ENCODE data around the gene TAX1BP1. TPM values are rescaled to one million over a fixed set of nuclear protein-coding genes. Genes with fewer than 3 reads are reported as not detected.

Gene TAX1BP1
- total RNA-seq, 1 donor from 2014 or later, result 83.6 TPM

- DNase-seq (ENCODE audit: low read depth), result no peak
- H3K4me3 ChIP-seq (ENCODE audit: low read depth, low read length), result no peak overlapping the region
- no peaks in the 10 kb centered on the region for H3K27me3 ChIP-seq (ENCODE audit: control insufficient read depth, insufficient read depth, low read length)
- no peak for TF ChIP-seq CTCF (IDR thresholded peaks at IDR 0.05; ENCODE audit: insufficient read depth, low read length, poor library complexity, severe bottlenecking)
- no peaks in the 10 kb centered on the region for H3K36me3 ChIP-seq (ENCODE audit: control insufficient read depth, insufficient read depth, low read length)
Observed at GRCh38 chr7:27866828-27867672, 127.1 kb downstream of the TAX1BP1 start.

GRCh38 chr7:27868131-27868550 is 128.2 kb downstream of the TAX1BP1 start:
- Histone ChIP-seq H3K36me3 (ENCODE audit: control insufficient read depth, insufficient read depth, low read length) (no peaks in the 10 kb centered on the region), H3K27me3 (ENCODE audit: control insufficient read depth, insufficient read depth, low read length) (no peaks in the 10 kb centered on the region), H3K4me3 (ENCODE audit: low read depth, low read length) (no peak overlapping the region)
- TF ChIP-seq CTCF (IDR thresholded peaks at IDR 0.05; ENCODE audit: insufficient read depth, low read length, poor library complexity, severe bottlenecking), result no peak
- peak; percentile 14 for DNase-seq (ENCODE audit: low read depth)

GRCh38 chr7:27869056-27869455 is 129.1 kb downstream of the TAX1BP1 start:
- Histone ChIP-seq H3K4me3 (ENCODE audit: low read depth, low read length) (no peak overlapping the region), H3K36me3 (ENCODE audit: control insufficient read depth, insufficient read depth, low read length) (no peaks in the 10 kb centered on the region), H3K27me3 (ENCODE audit: control insufficient read depth, insufficient read depth, low read length) (no peaks in the 10 kb centered on the region)
- DNase-seq (ENCODE audit: low read depth), result no peak
- TF ChIP-seq CTCF (IDR thresholded peaks at IDR 0.05; ENCODE audit: insufficient read depth, low read length, poor library complexity, severe bottlenecking), result no peak

GRCh38 chr7:27870595-27870994 is 130.6 kb downstream of the TAX1BP1 start:
- Histone ChIP-seq H3K36me3 (ENCODE audit: control insufficient read depth, insufficient read depth, low read length) (no peaks in the 10 kb centered on the region), H3K27me3 (ENCODE audit: control insufficient read depth, insufficient read depth, low read length) (no peaks in the 10 kb centered on the region), H3K4me3 (ENCODE audit: low read depth, low read length) (no peak overlapping the region)
- DNase-seq (ENCODE audit: low read depth), result no peak
- TF ChIP-seq CTCF (IDR thresholded peaks at IDR 0.05; ENCODE audit: insufficient read depth, low read length, poor library complexity, severe bottlenecking), result no peak

GRCh38 chr7:27871086-27871485 is 131.1 kb downstream of the TAX1BP1 start:
- Histone ChIP-seq H3K27me3 (ENCODE audit: control insufficient read depth, insufficient read depth, low read length) (no peaks in the 10 kb centered on the region), H3K36me3 (ENCODE audit: control insufficient read depth, insufficient read depth, low read length) (no peaks in the 10 kb centered on the region), H3K4me3 (ENCODE audit: low read depth, low read length) (no peak overlapping the region)
- TF ChIP-seq CTCF (IDR thresholded peaks at IDR 0.05; ENCODE audit: insufficient read depth, low read length, poor library complexity, severe bottlenecking), result no peak
- no peak for DNase-seq (ENCODE audit: low read depth)

GRCh38 chr7:27871866-27872265 is 131.9 kb downstream of the TAX1BP1 start:
- Histone ChIP-seq H3K4me3 (ENCODE audit: low read depth, low read length) (no peak overlapping the region), H3K36me3 (ENCODE audit: control insufficient read depth, insufficient read depth, low read length) (no peaks in the 10 kb centered on the region), H3K27me3 (ENCODE audit: control insufficient read depth, insufficient read depth, low read length) (no peaks in the 10 kb centered on the region)
- TF ChIP-seq CTCF (IDR thresholded peaks at IDR 0.05; ENCODE audit: insufficient read depth, low read length, poor library complexity, severe bottlenecking), result no peak
- DNase-seq (ENCODE audit: low read depth), result no peak

Measured in kidney epithelial cell (primary cell).